HG03108 (cell line): ENCODE results near the gene PTER.

ENCODE experiments used
- ATAC-seq: cut with Tn5 transposase; IDR thresholded peaks from one replicate; pipeline ENCODE4 v1.9.1; 2021; ENCODE audit warnings: moderate library complexity; ENCODE audit not compliant: unreplicated experiment

The PTER gene

DNA sequence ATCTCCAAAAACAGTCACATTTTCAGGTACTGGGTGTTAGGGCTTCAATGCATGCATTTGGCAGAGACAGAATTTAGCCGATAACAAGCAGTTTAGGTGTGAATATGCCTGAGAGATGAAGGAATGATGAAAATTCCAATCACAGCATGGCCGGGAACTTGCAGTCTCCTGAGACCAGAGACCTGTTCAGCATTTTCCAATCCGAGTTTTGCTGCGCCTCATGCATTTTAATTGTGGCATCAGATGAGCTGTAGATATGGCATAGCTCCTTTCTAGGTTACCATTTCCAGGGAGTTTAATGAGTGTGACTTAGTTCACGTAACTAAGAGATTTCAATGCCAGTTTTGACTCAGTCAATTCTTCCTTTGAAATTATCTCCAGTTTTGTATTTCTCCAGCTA lies 99.3 kb downstream of the PTER start:
- no peak for ATAC-seq

- no peak for ATAC-seq
Observed at GRCh38 chr10:16544099-16544498, 107.3 kb downstream of the PTER start.

GRCh38 chr10:16544591-16544990 lies 107.8 kb downstream of the PTER start:
- ATAC-seq: no peak

DNA sequence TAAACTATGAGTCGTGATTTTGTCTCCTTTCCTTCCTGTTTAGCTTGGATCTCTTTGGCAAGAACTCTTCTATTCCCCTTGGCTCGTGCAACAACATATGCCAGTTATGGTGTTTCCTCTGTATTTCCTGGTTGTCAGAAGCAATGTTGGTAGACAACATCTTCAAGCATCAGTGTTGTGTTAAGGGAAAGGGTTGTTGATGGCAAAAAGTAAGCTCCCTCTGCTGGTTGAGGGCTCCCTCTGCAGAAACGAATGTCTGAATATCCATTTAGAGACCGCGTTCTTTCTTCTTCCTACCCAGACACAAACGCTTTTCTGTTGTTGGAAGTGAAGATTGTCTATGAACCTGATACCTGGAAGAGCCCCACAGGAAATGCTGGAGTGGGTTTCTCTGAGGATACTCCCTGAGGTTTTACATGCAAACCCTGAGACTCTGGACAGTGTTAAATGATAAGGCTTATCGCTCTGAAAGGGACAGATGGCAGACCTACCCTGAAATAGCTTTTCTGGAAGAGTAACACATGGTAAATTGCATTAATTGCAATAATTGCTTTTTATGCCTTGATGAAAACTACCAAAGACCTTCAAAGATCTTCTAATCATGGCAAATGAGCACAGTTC lies 108.4 kb downstream of the PTER start:
- ATAC-seq: no peak

DNA sequence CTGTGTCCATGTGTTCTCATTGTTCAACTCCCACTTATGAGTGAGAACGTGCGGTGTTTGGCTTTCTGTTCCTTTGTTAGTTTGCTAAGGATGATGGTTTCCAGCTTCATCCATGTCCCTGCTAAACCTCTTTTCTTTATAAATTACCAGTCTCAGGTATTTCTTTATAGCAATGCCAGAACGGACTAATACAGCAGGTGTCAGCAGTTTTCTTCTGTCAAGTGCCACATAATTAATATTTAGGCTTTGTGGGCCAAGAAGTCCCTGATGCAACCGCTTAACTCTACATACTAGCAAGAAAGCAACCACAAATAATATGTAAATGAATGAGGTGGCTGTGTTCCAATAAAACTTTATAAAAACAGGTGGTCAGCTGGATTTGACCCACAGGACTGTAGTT lies 111.2 kb downstream of the PTER start:
- ATAC-seq: no peak

GRCh38 chr10:16559236-16559773 lies 122.5 kb downstream of the PTER start:
- ATAC-seq: no peak

GRCh38 chr10:16562891-16563290 lies 126.1 kb downstream of the PTER start:
- ATAC-seq: no peak
